ENCODE measurements around the gene ODF2.

ODF2 gene

GRCh38 chr9:128457207-128457606 is 1.4 kb downstream of the ODF2 start:
- no peak for DNase-seq (ENCODE audit: low spot score)
- in situ Hi-C loops (cut with MboI; ENCODE audit: low pct_unique_long_range_greater_than_20kb, low sequenced_read_pairs, unreplicated experiment) = no loop called here
- no peak for TF ChIP-seq CTCF (IDR thresholded peaks at IDR 0.05; ENCODE audit: extremely low read depth, insufficient read depth, missing control alignments)

GRCh38 chr9:128459011-128459410 is 3.2 kb downstream of the ODF2 start:
- TF ChIP-seq CTCF (IDR thresholded peaks at IDR 0.05; ENCODE audit: extremely low read depth, insufficient read depth, missing control alignments) = no peak
- in situ Hi-C loops (cut with MboI; ENCODE audit: low pct_unique_long_range_greater_than_20kb, low sequenced_read_pairs, unreplicated experiment) = no loop called here

GRCh38 chr9:128469070-128469469 is 13.3 kb downstream of the ODF2 start:
- no peak for DNase-seq (ENCODE audit: low spot score)
- no peak for TF ChIP-seq CTCF (IDR thresholded peaks at IDR 0.05; ENCODE audit: extremely low read depth, insufficient read depth, missing control alignments)
- in situ Hi-C loops (cut with MboI; ENCODE audit: low pct_unique_long_range_greater_than_20kb, low sequenced_read_pairs, unreplicated experiment) = no loop called here

More at GRCh38 chr9:128459011-128459410, 3.2 kb downstream of the ODF2 start:
- DNase-seq (ENCODE audit: low spot score) = no peak

GRCh38 chr9:128470560-128470959 is 14.8 kb downstream of the ODF2 start:
- no peak for TF ChIP-seq CTCF (IDR thresholded peaks at IDR 0.05; ENCODE audit: extremely low read depth, insufficient read depth, missing control alignments)
- no peak for DNase-seq (ENCODE audit: low spot score)
- in situ Hi-C loops (cut with MboI; ENCODE audit: low pct_unique_long_range_greater_than_20kb, low sequenced_read_pairs, unreplicated experiment) = no loop called here

- no peak for TF ChIP-seq CTCF (IDR thresholded peaks at IDR 0.05; ENCODE audit: extremely low read depth, insufficient read depth, missing control alignments)
These were observed 17.3 kb downstream of the ODF2 start for GRCh38 chr9:128473104-128473503.

GRCh38 chr9:128475867-128476266 is 20.1 kb downstream of the ODF2 start:
- in situ Hi-C loops (cut with MboI; ENCODE audit: low pct_unique_long_range_greater_than_20kb, low sequenced_read_pairs, unreplicated experiment) = no loop called here
- no peak for DNase-seq (ENCODE audit: low spot score)
- no peak for TF ChIP-seq CTCF (IDR thresholded peaks at IDR 0.05; ENCODE audit: extremely low read depth, insufficient read depth, missing control alignments)

More at GRCh38 chr9:128473104-128473503, 17.3 kb downstream of the ODF2 start:
- DNase-seq (ENCODE audit: low spot score) = no peak
- in situ Hi-C loops (cut with MboI; ENCODE audit: low pct_unique_long_range_greater_than_20kb, low sequenced_read_pairs, unreplicated experiment) = no loop called here

- no peak for TF ChIP-seq CTCF (IDR thresholded peaks at IDR 0.05; ENCODE audit: extremely low read depth, insufficient read depth, missing control alignments)
- DNase-seq (ENCODE audit: low spot score) = no peak
- in situ Hi-C loops (cut with MboI; ENCODE audit: low pct_unique_long_range_greater_than_20kb, low sequenced_read_pairs, unreplicated experiment) = no loop called here
These were observed 23.5 kb downstream of the ODF2 start for GRCh38 chr9:128479262-128479661.
